Measurements from ENCODE around the gene NOP10.
"Not testable (repeated sequence)": the region's sequence is repeated elsewhere in the genome, so short reads cannot be mapped to it uniquely, and the experiment has no call there.

Gene NOP10

GRCh38 chr15:34342737-34343575 lies at the start of gene NOP10, which contains the start of gene NUTM1:
Gene NOP10 (minus strand): TSS chr15:34343136. CDS start chr15:34343073, 63 bp downstream.
Gene NUTM1 (plus strand): TSS chr15:34343315. CDS start chr15:34343697, 382 bp downstream.
- peak; percentile 95 for DNase-seq

DNA sequence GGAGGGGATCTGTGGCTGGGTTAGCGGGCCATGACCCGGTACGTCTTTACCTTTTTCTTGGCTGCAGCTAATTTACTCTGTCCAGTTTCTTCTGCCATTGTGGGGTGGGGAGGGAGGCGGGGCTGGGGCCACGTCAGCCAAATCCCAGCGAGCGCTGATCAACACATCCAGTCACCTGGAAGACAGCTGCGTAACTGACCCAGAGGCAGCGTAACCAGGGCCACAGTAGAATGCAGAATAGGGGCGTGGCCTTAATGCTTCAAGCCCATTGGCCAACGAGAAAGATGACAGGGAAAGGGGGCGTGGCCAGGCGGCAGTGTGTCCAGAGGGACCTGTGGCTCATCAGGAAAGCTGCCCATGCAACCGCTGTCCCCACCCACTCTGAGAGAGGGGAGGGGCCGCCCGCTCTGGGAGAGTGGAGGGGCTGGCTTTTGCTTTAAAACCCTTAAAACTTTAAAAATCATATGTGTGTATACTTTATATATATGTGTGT lies 46.7 kb upstream of the NOP10 start:
- not testable (repeated sequence) for DNase-seq

GRCh38 chr15:34381829-34382521 lies 39.0 kb upstream of the NOP10 start:
- DNase-seq, result not testable (repeated sequence)

- DNase-seq, result not testable (repeated sequence)
Observed at GRCh38 chr15:34380491-34380890, 37.6 kb upstream of the NOP10 start.

DNA sequence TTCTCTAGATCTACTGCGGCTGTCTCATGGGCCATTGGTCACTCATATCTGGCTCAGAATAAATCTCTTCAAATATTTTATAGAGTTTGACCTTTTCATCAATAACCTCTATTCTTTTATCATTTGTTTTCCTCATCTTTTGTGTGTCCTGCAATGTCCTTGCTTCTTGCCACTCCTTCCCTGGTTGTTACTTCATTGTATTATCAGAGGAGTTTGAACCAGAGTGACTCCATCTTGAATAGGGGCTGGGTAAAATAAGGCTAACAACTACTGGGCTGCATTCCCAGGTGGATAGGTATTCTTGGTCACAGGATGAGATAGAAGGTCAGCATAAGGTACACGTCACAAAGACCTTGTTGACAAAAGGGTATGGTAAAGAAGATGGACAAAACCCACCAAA lies 33.9 kb upstream of the NOP10 start:
- DNase-seq, result no peak

- not testable (repeated sequence) for DNase-seq
Observed at GRCh38 chr15:34375541-34375940, 32.6 kb upstream of the NOP10 start.

GRCh38 chr15:34374816-34375215 lies 31.9 kb upstream of the NOP10 start:
- DNase-seq, result no peak

GRCh38 chr15:34373951-34374350 lies 31.0 kb upstream of the NOP10 start:
- DNase-seq, result no peak

- no peak for DNase-seq
Observed at GRCh38 chr15:34370643-34371042, 27.7 kb upstream of the NOP10 start.

DNA sequence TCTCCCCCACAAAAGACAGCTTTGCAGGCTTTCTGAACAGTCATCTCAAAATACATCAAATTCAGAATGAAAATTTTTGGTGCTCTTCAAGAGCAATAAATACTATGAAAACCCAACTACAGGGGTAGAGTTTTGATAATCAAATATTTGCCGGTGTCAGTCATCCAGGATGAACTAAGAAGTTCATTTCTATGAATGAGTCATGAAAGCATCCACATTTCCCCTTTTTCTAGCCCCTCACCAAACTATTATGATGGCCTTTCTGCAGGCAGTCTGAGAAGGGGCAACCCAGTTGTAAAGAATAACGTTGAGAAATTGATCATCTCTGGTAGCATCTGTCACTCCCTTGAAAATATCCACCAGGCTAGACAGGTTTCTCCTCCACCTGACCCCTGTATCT lies 27.2 kb upstream of the NOP10 start:
- no peak for DNase-seq

- DNase-seq, result peak; percentile 82
Observed at GRCh38 chr15:34367101-34368081, 24.5 kb upstream of the NOP10 start, which contains the start of gene LPCAT4. Gene LPCAT4 (minus strand): TSS chr15:34367196. CDS start chr15:34367100, 96 bp downstream.

GRCh38 chr15:34366271-34367065 lies 23.5 kb upstream of the NOP10 start:
- DNase-seq, result peak; percentile 37

DNA sequence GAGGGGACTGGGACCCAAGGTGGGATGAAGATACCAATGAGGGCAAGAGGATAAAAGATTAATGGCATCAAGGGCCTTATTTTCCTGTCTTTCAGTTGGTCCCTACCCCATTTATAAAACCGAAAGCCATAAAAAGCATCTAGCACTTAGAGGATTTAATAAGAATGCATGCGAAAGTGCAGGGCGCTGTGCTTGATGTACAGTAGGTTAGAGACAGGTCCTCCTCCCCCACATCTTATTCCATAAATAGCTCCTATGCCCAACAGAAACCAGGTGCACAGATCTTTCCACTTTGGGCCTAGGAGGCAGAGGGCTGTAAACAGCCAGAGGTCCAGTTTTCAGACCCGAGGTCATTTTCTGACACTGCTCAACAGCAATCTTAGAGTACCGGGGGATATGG lies 22.9 kb upstream of the NOP10 start:
- no peak for DNase-seq

GRCh38 chr15:34365091-34365825 lies 22.3 kb upstream of the NOP10 start:
- no peak for DNase-seq

- DNase-seq, result no peak
Observed at GRCh38 chr15:34364041-34364440, 21.1 kb upstream of the NOP10 start.

DNA sequence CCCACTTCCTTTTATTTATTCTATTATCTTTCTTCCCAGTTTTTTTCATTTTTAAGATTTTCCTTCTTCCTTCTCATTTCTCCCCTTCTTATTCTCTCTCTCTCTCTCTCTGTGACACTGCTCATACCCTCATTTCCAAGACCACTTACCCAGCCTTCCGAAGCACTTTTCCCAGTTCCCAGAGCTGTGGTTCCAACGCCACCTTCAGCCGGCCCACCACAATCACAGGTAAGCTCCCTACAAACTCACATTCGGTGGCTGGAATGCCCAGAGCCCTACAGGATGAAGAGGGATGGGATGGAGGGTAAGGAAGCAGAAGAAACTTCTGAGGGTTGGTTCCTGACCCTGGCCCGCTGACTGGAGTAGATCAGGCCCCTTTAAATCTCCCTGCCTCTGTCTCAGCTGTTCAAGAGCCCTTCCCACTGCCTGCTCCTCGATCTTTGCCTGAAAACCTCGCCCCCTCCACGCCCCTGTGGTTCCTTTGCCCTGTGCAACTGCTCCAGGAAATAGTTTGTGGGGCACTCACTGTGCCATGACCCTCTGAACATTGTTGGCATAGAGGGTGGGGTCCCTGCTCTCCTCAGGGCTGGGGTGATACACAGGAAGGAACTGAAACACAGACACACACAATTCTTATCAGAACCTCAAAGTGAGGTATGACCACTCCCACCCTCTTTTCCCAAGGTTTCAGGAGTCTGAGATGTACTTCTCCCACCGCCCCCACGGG lies 19.3 kb upstream of the NOP10 start:
- DNase-seq, result no peak

- DNase-seq, result no peak
Observed at GRCh38 chr15:34361278-34361677, 18.3 kb upstream of the NOP10 start.

- no peak for DNase-seq
Observed at GRCh38 chr15:34360298-34360697, 17.4 kb upstream of the NOP10 start.

GRCh38 chr15:34359416-34359815 lies 16.5 kb upstream of the NOP10 start:
- DNase-seq, result no peak

GRCh38 chr15:34358948-34359347 lies 16.0 kb upstream of the NOP10 start:
- no peak for DNase-seq
